GM03348 (cell line): ENCODE data around the gene PDIK1L.

Experiments used
- DNase-seq: peaks from one replicate; pipeline ENCODE4 v3.0.0; 2012; ENCODE audit warnings: low spot score

Gene PDIK1L

GRCh38 chr1:26171084-26172072, 59.8 kb downstream of the PDIK1L start, which contains the start of gene ZNF593OS:
TSS of gene ZNF593OS (minus strand) at chr1:26171832. CDS start at chr1:26171661, 171 bp downstream.
- DNase-seq, result no peak
